Stimulated activated CD8-positive, alpha-beta memory T cell treated with anti-CD3 and anti-CD28 coated beads, Interleukin-4, amount 100 ng/mL, for 48 hours (primary cell): ENCODE measurements around the gene FGFBP2.

Source experiments
- DNase-seq: peaks from one replicate; pipeline ENCODE4 v3.0.0-alpha.2; 2020

FGFBP2 gene

GRCh38 chr4:15965325-15965724 lies 2.4 kb upstream of the FGFBP2 start:
- DNase-seq, result no peak

GRCh38 chr4:15964159-15964558 lies 1.2 kb upstream of the FGFBP2 start:
- no peak for DNase-seq

GRCh38 chr4:15963576-15963975 lies 601 bp upstream of the FGFBP2 start:
- DNase-seq, result peak; percentile 75

- DNase-seq, result peak; percentile 42
These were observed 1.0 kb downstream of the FGFBP2 start for GRCh38 chr4:15961781-15962510.

GRCh38 chr4:15958562-15958961 lies 4.4 kb downstream of the FGFBP2 start:
- peak; percentile 51 for DNase-seq

GRCh38 chr4:15956179-15956850 lies 6.7 kb downstream of the FGFBP2 start:
- peak; percentile 92 for DNase-seq

GRCh38 chr4:15955670-15956069 lies 7.3 kb downstream of the FGFBP2 start:
- DNase-seq, result no peak

GRCh38 chr4:15953625-15954024 lies 9.3 kb downstream of the FGFBP2 start:
- DNase-seq, result no peak

- DNase-seq, result no peak
These were observed 11.2 kb downstream of the FGFBP2 start for GRCh38 chr4:15951781-15952180.

- no peak for DNase-seq
These were observed 14.1 kb downstream of the FGFBP2 start for GRCh38 chr4:15948826-15949225.

GRCh38 chr4:15947684-15948083 lies 15.3 kb downstream of the FGFBP2 start:
- DNase-seq, result no peak

GRCh38 chr4:15945516-15945915 lies 17.5 kb downstream of the FGFBP2 start:
- no peak for DNase-seq

- no peak for DNase-seq
These were observed 18.1 kb downstream of the FGFBP2 start for GRCh38 chr4:15944895-15945294.

- no peak for DNase-seq
These were observed 20.7 kb downstream of the FGFBP2 start for GRCh38 chr4:15942283-15942682.

- no peak for DNase-seq
These were observed 24.3 kb downstream of the FGFBP2 start, which contains the start of gene FGFBP1 for GRCh38 chr4:15938640-15939039. Gene FGFBP1 (minus strand): TSS chr4:15938740. CDS start chr4:15936632, 2,108 bp downstream.

- no peak for DNase-seq
These were observed 24.8 kb downstream of the FGFBP2 start for GRCh38 chr4:15938182-15938581.

- DNase-seq, result no peak
These were observed 26.5 kb downstream of the FGFBP2 start for GRCh38 chr4:15936495-15936894.

- DNase-seq, result no peak
These were observed 27.2 kb downstream of the FGFBP2 start for GRCh38 chr4:15935504-15936402.

GRCh38 chr4:15934259-15934658 lies 28.7 kb downstream of the FGFBP2 start:
- no peak for DNase-seq

GRCh38 chr4:15931451-15932210 lies 31.3 kb downstream of the FGFBP2 start:
- no peak for DNase-seq

GRCh38 chr4:15930314-15930713 lies 32.7 kb downstream of the FGFBP2 start:
- peak; percentile 27 for DNase-seq

GRCh38 chr4:15929540-15929939 lies 33.4 kb downstream of the FGFBP2 start:
- no peak for DNase-seq

- DNase-seq, result no peak
These were observed 34.1 kb downstream of the FGFBP2 start for GRCh38 chr4:15928883-15929282.
